Stimulated activated naive CD8-positive, alpha-beta T cell treated with anti-CD3 and anti-CD28 coated beads, Interleukin-15, Interleukin-2, amounts not matched to agents 100 ng/mL and 50 ng/mL, for 24 hours (primary cell): ENCODE data around the gene DRG2.

Experiments used
- H3K27ac Mint-ChIP-seq: one replicate; pipeline ENCODE4 v1.8.0; 2021; ENCODE audit warnings: mild to moderate bottlenecking, mixed read lengths
- H3K27me3 Mint-ChIP-seq: one replicate; pipeline ENCODE4 v1.8.0; 2021; ENCODE audit warnings: mixed read lengths
- H3K36me3 Mint-ChIP-seq: one replicate; pipeline ENCODE4 v1.8.0; 2021; ENCODE audit warnings: low read depth, mixed read lengths
- H3K4me1 Mint-ChIP-seq: one replicate; pipeline ENCODE4 v1.8.0; 2021; ENCODE audit warnings: low read depth, mixed read lengths
- H3K4me3 Mint-ChIP-seq: one replicate; pipeline ENCODE4 v1.8.0; 2021; ENCODE audit warnings: mild to moderate bottlenecking, mixed read lengths
- H3K9me3 Mint-ChIP-seq: one replicate; pipeline ENCODE4 v1.8.0; 2021; ENCODE audit warnings: mixed read lengths

The DRG2 gene

DNA sequence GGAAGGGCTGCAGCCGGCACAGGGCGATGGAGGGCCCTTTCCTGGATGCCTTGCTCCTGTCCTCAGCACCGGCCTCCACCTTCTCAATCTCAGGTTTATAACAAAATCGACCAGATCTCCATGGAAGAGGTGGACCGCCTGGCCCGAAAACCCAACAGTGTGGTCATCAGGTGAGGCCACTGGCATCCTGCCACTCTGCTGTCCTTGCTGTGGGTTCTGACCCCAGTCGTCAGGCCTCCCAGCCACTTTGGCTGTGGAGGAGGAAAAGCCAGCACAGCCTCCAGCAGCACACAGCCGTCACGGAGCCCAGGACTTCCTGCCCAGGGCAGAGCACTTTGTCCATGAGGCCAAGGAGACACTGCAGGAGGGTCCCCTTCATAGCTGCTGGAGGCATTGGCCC lies 14.1 kb downstream of the DRG2 start:
- Mint-ChIP-seq H3K4me1 (peaks cover 3% of the 10 kb centered on the region), H3K36me3 (peaks cover 18% of the 10 kb centered on the region), H3K9me3 (no peaks in the 10 kb centered on the region), H3K27me3 (no peaks in the 10 kb centered on the region), H3K27ac (no peak overlapping the region), H3K4me3 (no peak overlapping the region)

DNA sequence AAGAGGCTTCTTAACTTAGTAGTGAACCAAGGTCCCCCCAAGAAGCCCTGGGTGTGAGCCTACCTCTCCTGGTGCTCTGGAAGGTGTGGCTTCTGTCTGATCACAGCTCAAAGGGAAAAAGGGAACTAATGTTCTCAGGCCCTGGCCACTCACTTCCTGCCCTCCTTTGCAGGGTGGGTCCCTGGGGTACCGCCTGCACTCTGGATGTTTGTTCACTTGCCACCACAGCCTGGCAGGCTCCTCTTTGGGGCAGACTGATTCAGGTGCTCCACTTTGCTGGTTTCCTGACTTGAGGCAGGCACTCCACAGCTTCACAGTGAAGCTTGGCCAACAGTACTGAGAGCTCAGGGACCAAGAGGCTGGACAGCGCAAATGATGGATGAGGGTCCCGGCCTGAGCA lies 14.9 kb downstream of the DRG2 start:
- Mint-ChIP-seq H3K4me1 (peaks cover 3% of the 10 kb centered on the region), H3K4me3 (no peak overlapping the region), H3K27ac (no peak overlapping the region), H3K9me3 (no peaks in the 10 kb centered on the region), H3K27me3 (no peaks in the 10 kb centered on the region), H3K36me3 (peaks cover 17% of the 10 kb centered on the region)

DNA sequence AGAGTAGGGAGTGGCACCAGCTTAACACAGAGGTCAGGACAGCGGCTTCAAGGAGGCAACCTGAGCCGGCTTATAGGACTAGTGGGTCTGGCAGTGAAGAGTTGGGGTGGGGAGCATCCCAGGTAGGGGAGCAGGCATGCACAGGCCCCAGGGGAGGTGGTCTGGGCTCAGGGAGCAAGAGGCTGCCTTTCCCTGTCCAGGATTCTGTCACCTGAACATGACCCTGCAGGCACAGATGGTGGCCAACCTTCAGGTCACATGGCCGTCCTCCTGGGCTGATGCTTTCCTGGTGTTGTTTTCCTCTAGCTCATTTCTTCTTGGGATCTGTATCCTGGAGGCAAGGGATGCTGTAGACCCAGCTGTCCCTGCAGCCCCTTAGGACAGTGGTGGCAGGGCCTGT lies 17.3 kb downstream of the DRG2 start:
- Mint-ChIP-seq H3K27ac (no peak overlapping the region), H3K4me1 (peaks cover 3% of the 10 kb centered on the region), H3K27me3 (no peaks in the 10 kb centered on the region), H3K9me3 (no peaks in the 10 kb centered on the region), H3K36me3 (peaks cover 9% of the 10 kb centered on the region), H3K4me3 (no peak overlapping the region)

DNA sequence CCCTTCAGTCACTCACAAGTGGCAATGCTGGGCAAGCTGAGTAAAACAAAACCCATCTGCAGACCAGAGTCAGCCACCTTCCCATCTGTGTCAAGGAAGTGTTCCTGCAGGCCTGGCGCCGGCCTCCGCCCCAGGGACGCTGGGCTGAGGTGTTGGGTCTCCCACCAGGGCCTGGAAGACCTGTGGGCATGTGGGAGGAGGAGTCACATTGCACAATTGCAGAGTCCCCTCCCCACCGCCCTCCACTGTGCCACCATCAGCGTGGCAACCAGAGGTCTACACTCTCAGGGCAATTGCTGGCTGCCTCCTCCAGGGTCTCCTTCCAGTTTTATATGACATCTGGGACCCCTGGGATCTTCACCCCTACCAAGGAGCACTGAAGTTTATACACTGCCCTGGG lies 17.8 kb downstream of the DRG2 start:
- peaks cover 3% of the 10 kb centered on the region for H3K4me1 Mint-ChIP-seq
- H3K4me3 Mint-ChIP-seq, result no peak overlapping the region
- H3K27ac Mint-ChIP-seq, result no peak overlapping the region
- peaks cover 9% of the 10 kb centered on the region for H3K36me3 Mint-ChIP-seq
- no peaks in the 10 kb centered on the region for H3K27me3 Mint-ChIP-seq
- H3K9me3 Mint-ChIP-seq, result no peaks in the 10 kb centered on the region

DNA sequence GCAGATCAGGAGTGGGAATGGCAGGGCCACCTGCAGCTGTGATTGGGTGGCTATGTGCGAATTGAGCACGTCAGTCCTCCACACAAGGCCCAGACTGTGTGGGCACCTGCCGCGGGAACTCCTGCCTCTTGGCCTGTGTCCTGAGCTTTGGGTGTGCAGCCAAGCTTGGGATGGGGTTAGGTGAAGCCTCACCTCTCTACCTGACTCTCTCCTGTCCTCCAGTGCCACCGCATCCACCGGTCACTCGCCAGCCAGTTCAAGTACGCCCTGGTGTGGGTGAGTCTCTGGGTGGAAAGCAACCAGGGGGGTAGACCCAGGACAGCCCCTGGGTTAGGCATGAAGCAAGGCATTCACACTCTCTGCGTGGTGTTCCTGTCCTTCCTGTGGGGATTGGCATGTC lies 18.5 kb downstream of the DRG2 start:
- H3K9me3 Mint-ChIP-seq, result no peaks in the 10 kb centered on the region
- H3K27me3 Mint-ChIP-seq, result no peaks in the 10 kb centered on the region
- peaks cover 3% of the 10 kb centered on the region for H3K4me1 Mint-ChIP-seq
- no peak overlapping the region for H3K27ac Mint-ChIP-seq
- no peak overlapping the region for H3K4me3 Mint-ChIP-seq
- peaks cover 9% of the 10 kb centered on the region for H3K36me3 Mint-ChIP-seq

DNA sequence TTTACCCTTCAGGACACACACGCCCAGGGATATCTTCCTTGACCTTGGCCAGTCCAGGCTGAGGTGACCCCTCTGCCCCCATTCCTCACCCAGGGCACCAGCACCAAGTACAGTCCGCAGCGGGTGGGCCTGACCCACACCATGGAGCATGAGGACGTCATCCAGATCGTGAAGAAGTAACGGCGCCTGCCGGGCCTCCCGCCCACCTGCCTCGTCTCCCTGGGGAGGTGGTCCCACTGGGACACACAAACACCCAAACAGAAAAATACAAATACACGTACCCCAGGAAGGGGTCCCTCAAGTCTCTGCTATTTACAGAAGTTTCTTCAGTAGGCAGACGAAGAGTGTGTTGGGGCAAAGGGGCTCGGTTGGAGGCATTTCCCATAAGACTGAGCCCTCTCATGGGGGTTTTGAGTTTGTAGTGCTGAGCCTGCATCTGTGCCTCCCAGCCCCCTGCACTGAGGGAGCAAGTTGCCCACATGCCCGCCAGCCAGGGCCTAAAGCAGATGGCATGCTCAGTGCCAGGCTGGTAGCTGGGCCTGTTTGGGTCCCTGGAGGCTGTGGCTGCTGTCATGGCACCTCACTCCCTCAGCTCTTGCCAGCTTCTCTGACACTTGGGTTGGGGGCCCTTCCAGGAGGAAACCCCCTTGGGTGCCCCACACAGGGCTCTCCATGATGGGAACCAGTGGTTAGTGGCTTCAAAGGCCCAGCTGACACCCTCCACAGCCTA lies 19.5 kb downstream of the DRG2 start:
- H3K9me3 Mint-ChIP-seq, result no peaks in the 10 kb centered on the region
- no peaks in the 10 kb centered on the region for H3K27me3 Mint-ChIP-seq
- H3K4me3 Mint-ChIP-seq, result no peak overlapping the region
- peaks cover 3% of the 10 kb centered on the region for H3K4me1 Mint-ChIP-seq
- H3K36me3 Mint-ChIP-seq, result peaks cover 9% of the 10 kb centered on the region
- no peak overlapping the region for H3K27ac Mint-ChIP-seq

DNA sequence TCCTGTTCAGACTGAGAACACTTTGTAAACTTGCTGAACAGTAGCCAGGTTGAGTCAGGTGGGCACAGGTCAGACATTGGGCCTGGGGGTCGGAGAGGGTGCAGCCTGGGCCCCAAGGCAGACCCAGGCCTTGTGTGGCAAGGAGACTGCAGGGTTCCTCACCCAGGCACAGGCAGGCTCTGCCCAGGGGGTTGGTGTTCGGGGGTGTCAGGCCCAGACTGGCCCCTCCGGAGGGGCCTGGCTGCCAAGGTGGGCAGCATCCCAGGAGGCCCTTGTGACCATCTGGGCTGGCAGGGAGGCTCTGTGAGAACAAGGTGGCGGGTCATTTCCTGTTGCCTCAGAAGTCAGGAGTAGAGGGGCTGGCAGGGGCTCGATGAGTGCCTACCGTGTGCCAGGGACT lies 20.2 kb downstream of the DRG2 start:
- Mint-ChIP-seq H3K4me1 (peaks cover 3% of the 10 kb centered on the region), H3K4me3 (no peak overlapping the region), H3K9me3 (no peaks in the 10 kb centered on the region), H3K36me3 (peaks cover 9% of the 10 kb centered on the region), H3K27me3 (no peaks in the 10 kb centered on the region), H3K27ac (no peak overlapping the region)

DNA sequence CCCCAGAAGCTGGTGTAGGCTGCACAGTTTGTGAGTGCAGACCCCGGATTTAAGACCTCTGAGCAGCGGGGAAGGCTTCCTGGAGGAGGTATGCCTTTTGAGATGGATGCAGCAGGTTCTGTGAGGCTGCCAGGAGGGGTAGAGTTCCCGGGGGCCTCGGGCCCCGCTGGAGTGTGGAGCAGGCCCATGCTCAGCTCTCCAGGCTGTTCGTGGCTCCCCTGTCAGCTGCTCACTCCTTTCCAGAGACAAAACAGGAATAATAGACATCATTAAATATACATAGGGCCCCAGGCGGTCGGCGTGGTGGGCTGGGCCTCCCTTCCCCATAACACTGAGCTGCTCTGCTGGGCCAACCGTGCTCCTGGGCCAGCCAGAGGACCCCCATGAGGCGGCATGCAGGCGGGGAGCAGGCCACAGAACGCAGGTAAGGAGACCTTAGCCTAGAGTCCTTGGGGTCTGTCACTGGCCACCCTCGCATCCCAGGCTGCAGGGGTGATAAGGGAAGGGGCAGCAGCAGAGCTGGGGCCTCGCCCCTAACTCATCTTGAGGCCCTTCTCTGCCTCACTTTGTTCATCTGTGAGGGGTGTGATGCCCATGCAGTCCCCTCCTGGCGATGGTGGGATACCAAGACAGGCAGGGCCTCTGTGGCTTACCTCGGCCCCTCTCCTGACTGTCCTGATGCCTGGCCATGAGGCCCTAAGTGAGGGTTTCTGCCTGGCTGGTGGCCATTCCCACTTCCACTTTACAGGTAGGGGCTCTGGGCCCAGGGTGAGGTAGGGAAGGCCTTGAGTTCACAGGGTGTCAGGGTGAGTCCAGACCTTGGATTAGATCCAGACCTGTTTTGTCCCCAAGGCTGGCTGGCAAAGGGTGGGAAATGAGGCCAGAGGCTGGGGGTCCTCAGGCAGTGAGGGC lies 20.9 kb downstream of the DRG2 start, which contains the start of gene MYO15A:
MYO15A (plus strand) TSS at position 356 of the 912 bp plus-strand sequence. CDS start 10,045 bp downstream, outside the sequence.
- H3K4me1 Mint-ChIP-seq, result no peaks in the 10 kb centered on the region
- no peaks in the 10 kb centered on the region for H3K9me3 Mint-ChIP-seq
- no peak within 1 kb of the TSS for H3K27ac Mint-ChIP-seq
- peaks cover 9% of the 10 kb centered on the region for H3K36me3 Mint-ChIP-seq
- no peak within 1 kb of the TSS for H3K4me3 Mint-ChIP-seq
- no peaks in the 10 kb centered on the region for H3K27me3 Mint-ChIP-seq

DNA sequence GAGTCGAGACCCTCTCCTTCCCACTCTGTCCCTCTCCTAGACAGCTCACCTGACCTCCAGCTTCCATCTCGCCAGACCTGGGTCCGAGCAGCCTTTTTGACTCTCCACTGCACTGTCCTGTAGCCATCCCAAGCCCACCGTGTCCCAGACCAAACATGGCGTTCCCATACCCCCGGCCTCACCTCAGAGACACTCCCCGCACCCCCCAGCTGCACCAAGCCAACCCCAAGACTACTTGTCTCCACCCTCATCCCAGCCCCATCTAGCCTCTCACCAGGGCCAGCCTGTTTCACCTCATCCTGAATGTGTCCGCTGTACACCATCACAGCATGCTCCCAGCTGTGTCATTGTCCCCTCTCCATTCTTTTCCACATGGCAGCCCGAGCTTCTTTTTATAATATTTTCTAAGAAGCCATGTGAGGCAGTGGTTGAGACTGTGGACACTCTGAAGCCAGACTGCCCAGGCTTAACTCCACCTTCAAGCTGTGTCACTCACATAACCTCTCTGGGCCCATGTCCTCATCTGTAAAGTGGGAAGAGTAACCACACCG lies 22.3 kb downstream of the DRG2 start:
- Mint-ChIP-seq H3K36me3 (peaks cover 4% of the 10 kb centered on the region), H3K4me1 (no peaks in the 10 kb centered on the region), H3K9me3 (no peaks in the 10 kb centered on the region), H3K4me3 (no peak overlapping the region), H3K27ac (no peak overlapping the region), H3K27me3 (no peaks in the 10 kb centered on the region)

DNA sequence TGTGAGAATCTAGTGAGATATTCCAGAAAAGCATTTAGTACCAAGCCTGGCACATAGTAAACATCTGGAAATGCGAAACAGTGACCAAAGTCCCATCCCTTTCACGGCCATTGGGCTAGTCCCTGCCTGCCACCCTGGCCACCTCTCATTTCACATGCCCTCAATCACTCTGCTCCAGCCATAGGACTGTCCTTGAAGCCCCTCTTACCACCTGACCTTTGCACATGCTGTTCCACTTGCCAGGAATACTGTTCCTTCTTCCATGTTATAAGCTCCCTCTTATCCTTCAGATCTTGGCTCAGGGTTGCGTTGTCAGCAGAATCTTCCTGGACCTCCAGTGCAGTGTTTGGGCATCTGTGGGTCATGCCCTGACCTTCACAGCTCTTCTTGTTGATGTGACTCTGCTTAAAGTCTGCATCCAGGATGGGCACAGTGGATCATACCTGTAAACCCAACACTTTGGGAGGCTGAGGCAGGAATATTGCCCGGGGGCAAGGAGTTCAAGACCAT lies 22.9 kb downstream of the DRG2 start:
- H3K4me3 Mint-ChIP-seq, result no peak overlapping the region
- no peak overlapping the region for H3K27ac Mint-ChIP-seq
- H3K4me1 Mint-ChIP-seq, result no peaks in the 10 kb centered on the region
- H3K36me3 Mint-ChIP-seq, result peaks cover 4% of the 10 kb centered on the region
- no peaks in the 10 kb centered on the region for H3K9me3 Mint-ChIP-seq
- no peaks in the 10 kb centered on the region for H3K27me3 Mint-ChIP-seq

DNA sequence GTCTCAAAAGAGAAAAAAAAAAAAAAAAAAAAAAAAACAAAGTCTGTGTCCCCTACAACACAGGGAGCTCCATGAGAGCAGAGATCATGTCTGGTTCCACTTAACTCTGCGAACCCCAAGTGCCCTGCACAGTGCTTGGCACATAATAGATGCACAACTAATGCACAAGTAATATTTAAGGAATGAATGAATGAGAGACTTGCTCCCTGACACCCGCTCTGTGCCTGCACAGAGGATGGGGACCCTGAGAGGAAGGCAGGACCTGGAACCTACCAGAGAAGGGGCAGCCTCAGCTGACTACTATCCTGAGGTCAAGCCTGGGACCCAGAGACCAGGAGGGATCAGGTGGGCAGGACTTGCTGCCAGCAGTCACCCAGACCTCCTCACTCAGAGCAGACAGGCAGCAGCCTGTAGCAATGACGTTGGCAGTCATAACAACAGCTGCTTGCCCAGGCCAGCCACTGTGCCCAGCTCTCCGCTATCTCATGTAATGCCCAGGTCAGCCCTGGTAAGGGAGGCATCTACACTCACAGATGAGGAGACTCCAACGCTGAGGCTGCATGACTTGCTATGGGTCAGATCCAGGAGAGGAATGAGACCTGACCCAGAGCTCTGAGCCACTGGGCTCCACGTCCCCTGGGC lies 23.7 kb downstream of the DRG2 start:
- no peak overlapping the region for H3K4me3 Mint-ChIP-seq
- no peaks in the 10 kb centered on the region for H3K4me1 Mint-ChIP-seq
- H3K36me3 Mint-ChIP-seq, result peaks cover 4% of the 10 kb centered on the region
- H3K9me3 Mint-ChIP-seq, result no peaks in the 10 kb centered on the region
- no peaks in the 10 kb centered on the region for H3K27me3 Mint-ChIP-seq
- H3K27ac Mint-ChIP-seq, result no peak overlapping the region

DNA sequence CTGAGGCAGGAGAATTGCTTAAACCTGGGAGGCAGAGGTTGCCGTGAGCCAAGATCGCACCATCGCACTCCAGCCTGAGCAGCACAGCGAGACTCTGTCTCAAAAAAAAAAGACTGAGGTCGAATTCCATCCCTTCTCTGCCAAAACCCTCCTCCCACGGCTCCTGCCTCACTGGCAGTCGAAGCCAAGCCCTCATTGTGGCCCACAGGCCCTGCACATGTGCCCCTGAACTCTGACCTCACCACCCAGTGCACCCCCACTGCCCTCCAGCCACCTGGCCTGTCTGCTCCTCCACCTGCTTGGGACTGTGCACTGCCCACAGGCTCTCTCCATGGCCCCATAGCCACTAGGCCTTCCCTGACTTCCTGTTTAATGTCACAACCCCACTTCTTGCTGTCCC lies 27.8 kb downstream of the DRG2 start:
- H3K4me3 Mint-ChIP-seq, result no peak overlapping the region
- no peaks in the 10 kb centered on the region for H3K9me3 Mint-ChIP-seq
- H3K27me3 Mint-ChIP-seq, result no peaks in the 10 kb centered on the region
- H3K36me3 Mint-ChIP-seq, result no peaks in the 10 kb centered on the region
- no peaks in the 10 kb centered on the region for H3K4me1 Mint-ChIP-seq
- H3K27ac Mint-ChIP-seq, result no peak overlapping the region

DNA sequence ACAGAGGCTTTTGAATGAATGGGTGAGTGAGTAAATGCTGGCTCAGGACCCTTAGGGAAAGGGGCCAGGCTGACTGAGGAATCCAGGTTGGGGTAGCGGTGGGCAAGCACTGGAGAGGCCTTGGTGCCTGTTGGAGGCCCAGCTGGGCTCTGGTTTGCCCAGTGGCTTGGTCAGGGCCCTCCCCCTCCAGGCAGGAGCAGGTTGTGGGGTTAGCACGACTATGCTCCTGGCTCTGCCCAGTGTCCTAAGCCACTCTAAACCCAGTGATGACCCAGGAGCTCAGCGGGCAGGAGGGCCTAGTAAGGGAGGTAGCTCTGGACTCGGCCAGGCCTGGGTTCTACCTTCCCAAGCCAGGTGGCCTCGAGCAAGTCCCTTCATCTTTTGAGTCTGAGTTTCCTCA lies 28.3 kb downstream of the DRG2 start:
- H3K27ac Mint-ChIP-seq, result no peak overlapping the region
- no peaks in the 10 kb centered on the region for H3K36me3 Mint-ChIP-seq
- H3K4me3 Mint-ChIP-seq, result no peak overlapping the region
- no peaks in the 10 kb centered on the region for H3K9me3 Mint-ChIP-seq
- no peaks in the 10 kb centered on the region for H3K27me3 Mint-ChIP-seq
- no peaks in the 10 kb centered on the region for H3K4me1 Mint-ChIP-seq

DNA sequence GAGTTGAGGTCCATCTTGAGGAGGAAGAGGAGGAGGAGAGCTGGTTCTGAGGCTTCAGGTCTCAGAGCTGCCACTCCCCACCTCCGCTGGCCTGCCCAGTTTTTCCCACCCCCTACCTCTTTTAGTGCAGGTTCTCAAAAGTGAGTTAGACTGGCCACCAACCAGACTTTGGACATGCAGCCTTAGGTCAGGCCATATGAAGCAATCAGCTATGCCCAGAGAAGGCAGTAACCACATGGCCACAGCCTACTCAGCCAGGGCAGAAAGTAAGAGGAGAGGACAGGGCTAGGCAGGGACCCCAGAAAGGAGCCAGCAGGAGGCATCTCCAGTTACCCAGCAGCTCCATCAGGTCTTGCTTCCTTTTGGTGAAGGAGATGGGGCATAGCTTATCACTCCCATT lies 29.8 kb downstream of the DRG2 start:
- H3K9me3 Mint-ChIP-seq, result no peaks in the 10 kb centered on the region
- H3K36me3 Mint-ChIP-seq, result no peaks in the 10 kb centered on the region
- no peak overlapping the region for H3K27ac Mint-ChIP-seq
- no peaks in the 10 kb centered on the region for H3K27me3 Mint-ChIP-seq
- H3K4me3 Mint-ChIP-seq, result no peak overlapping the region
- no peaks in the 10 kb centered on the region for H3K4me1 Mint-ChIP-seq
